BJ (cell line): ENCODE data around the gene TH. TPM values are rescaled to one million over a fixed set of nuclear protein-coding genes. Genes with fewer than 3 reads are reported as not detected.

Experiments used
- CTCF ChIA-PET: fragments of 350-600 bp; formaldehyde crosslinking; extraction: SDS; loops from one replicate; lab custom pipeline; 2021; ENCODE audit warnings: antibody characterized with exemption, inconsistent platforms; lab: Yijun Ruan, JAX
- POLR2A ChIA-PET: fragments of 300-600 bp; sonication (Branson Sonifier 250); formaldehyde crosslinking; extraction: SDS; loops from one replicate; lab custom pipeline; 2021; ENCODE audit warnings: antibody characterized with exemption; lab: Charles Lee
- DNase-seq: peaks from one replicate; pipeline ENCODE4 v3.0.0-alpha.2; 2011; ENCODE audit warnings: low read depth
- H3K27me3 ChIP-seq: 2 replicates; pipeline ENCODE4 v1.6.0; 2011; ENCODE audit warnings: low read length; ENCODE audit not compliant: control insufficient read depth, insufficient read depth
- H3K36me3 ChIP-seq: 2 replicates; pipeline ENCODE4 v1.5.1; 2011; ENCODE audit warnings: low read length; ENCODE audit not compliant: control insufficient read depth, insufficient read depth
- H3K4me3 ChIP-seq: 2 replicates; pipeline ENCODE4 v1.5.1; 2011; ENCODE audit warnings: low read depth, mild to moderate bottlenecking, control low read depth, low read length
- polyA minus RNA-seq: library from RNA; depleted of rRNA, polyadenylated mRNA; stranded (reverse); fragments of >200 nt; gene quantifications from 2 replicates; pipeline ENCODE4 v1.2.3, GENCODE V29; 2011; rRNA and poly(A)+ RNA removed
- polyA plus RNA-seq: library from polyadenylated mRNA; depleted of rRNA; stranded (reverse); fragments of >200 nt; gene quantifications from 2 replicates; pipeline ENCODE4 v1.2.3, GENCODE V29; 2011; rRNA removed
- TF ChIP-seq, protein P1 (sequence below): IDR thresholded peaks from 2 replicates; pipeline ENCODE4 v1.5.1; 2011; ENCODE audit warnings: low read depth, mild to moderate bottlenecking, control low read depth, inconsistent platforms, low read length, moderate library complexity; ENCODE audit not compliant: insufficient read depth

TH gene
- polyA plus RNA-seq (not detected in 2 replicates), polyA minus RNA-seq (not detected in 2 replicates)

DNA sequence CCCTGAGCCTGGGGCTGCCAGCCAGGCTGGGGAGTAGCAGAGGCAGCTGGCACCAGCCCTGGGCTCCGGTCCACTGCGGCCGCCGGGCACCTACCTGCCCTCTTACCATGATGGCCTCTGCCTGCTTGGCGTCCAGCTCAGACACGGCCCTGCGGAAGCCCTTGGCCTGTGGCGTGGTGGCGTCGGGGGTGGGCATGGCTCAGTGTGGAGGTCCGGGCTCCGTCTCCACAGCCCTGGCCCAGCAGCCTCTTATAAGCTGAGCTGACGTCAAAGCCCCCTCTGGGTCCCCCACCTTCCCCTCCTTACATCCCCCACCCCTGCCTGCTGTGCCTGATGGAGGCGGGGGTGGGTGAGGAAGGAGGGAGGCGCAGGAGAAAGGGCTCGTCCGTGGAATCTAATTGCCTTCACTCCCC, at the start of gene TH:
TSS of gene TH (minus strand) at position 225 of the 413 bp plus-strand sequence. CDS start at position 196, 29 bp downstream.
- ChIA-PET POLR2A (interaction anchor here (0.6 kb wide), 1 partner anchor 135 kb away, joined by 16 read pairs; no protein-coding TSS in a partner anchor), CTCF (interaction anchor here (0.6 to 1.8 kb wide), 5 partner anchors 16 to 720 kb away, joined by 3 to 5 read pairs (median 3); no protein-coding TSS in a partner anchor)
- no peaks in the 10 kb centered on the region for H3K27me3 ChIP-seq
- H3K36me3 ChIP-seq: no peaks in the 10 kb centered on the region
- no peak within 1 kb of the TSS for H3K4me3 ChIP-seq
- TF ChIP-seq, protein P1, sequence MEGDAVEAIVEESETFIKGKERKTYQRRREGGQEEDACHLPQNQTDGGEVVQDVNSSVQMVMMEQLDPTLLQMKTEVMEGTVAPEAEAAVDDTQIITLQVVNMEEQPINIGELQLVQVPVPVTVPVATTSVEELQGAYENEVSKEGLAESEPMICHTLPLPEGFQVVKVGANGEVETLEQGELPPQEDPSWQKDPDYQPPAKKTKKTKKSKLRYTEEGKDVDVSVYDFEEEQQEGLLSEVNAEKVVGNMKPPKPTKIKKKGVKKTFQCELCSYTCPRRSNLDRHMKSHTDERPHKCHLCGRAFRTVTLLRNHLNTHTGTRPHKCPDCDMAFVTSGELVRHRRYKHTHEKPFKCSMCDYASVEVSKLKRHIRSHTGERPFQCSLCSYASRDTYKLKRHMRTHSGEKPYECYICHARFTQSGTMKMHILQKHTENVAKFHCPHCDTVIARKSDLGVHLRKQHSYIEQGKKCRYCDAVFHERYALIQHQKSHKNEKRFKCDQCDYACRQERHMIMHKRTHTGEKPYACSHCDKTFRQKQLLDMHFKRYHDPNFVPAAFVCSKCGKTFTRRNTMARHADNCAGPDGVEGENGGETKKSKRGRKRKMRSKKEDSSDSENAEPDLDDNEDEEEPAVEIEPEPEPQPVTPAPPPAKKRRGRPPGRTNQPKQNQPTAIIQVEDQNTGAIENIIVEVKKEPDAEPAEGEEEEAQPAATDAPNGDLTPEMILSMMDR: no peak
- DNase-seq: no peak

DNA sequence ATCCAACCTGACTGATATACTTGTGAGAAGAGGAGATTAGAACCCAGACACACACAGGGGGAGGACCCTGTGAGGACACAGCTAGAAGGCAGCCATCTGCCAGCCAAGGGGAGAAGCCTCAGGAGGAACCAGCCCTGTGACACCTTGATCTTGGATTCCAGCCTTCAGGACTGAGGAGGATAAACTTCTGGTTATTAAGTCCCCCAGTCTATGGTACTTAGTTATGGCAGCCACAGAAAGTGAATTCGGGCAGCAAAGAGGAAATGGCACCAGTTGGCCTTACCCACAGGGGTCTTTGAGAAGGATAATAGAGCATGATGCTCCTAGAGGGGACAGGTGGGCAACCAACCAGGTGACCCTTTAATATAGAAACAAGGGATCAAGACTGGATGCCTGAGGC, 49.4 kb upstream of the TH start:
- H3K4me3 ChIP-seq: no peak overlapping the region
- no peak for DNase-seq
- TF ChIP-seq, protein P1: no peak
- ChIA-PET CTCF (no interaction called here), POLR2A (no interaction called here)
- H3K36me3 ChIP-seq: no peaks in the 10 kb centered on the region
- H3K27me3 ChIP-seq: peaks cover 1% of the 10 kb centered on the region

DNA sequence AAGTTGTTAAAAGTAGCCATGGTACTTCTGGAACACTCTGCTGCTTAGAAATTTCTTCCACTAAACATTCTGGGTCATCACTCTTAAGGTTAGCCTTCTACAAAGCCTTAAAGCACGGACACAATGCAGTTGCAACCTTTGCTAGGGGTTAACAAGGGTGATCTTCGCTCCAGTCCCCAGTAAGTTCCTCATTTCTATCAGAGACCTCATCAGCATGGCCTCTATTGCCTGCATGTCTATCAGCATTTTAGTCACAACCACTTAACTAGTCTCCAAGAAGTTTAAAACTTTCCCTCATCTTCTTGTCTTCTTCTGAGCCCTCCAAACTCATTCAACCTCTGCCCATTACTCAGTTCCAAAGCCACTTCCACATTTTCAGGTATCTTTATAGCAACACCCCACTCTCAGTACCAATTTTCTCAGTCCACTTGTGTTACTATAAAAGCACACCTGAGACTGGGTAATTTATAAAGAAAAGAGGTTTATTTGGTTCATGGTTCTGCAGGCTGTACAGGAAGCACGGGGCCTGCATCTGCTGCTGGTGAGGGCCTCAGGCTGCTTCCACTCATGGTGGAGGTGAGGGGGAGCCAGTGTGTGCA, 48.7 kb upstream of the TH start:
- H3K4me3 ChIP-seq: no peak overlapping the region
- H3K36me3 ChIP-seq: no peaks in the 10 kb centered on the region
- TF ChIP-seq, protein P1: no peak
- peaks cover 1% of the 10 kb centered on the region for H3K27me3 ChIP-seq
- CTCF ChIA-PET: no interaction called here
- no peak for DNase-seq
- POLR2A ChIA-PET: no interaction called here

DNA sequence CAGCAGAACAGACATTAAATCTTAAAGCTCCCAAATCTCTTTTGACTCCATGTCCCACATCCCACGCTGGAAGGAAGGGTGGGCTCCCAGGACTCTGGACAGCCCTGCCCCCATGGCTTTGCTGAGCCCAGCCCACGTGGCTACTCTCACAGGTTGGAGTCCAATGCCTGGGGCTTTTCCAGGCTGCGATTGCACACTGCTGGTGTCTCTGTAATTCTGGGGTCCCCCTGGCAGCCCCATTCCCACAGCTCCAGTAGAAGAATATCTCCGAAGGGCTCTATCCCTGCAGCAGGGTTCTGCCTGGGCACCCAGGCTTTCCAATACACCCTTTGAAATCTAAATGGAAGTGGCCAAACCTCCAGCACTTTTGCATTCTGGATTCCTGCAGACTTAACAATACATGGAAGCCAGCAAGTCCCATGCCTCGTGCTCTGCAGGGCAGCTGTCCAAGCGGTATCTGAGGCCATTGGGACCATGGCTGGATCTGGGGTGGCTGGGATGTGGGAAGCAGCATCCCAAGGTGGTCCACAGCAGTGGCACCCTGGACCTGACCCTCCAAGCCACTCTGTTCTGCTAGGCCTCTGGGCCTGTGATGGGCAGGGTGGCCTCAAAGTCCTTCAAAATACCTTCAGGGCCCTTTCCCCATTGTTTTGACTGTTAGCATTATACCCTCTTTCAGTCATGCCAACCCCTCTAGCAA, 47.9 kb upstream of the TH start:
- H3K36me3 ChIP-seq: no peaks in the 10 kb centered on the region
- ChIA-PET POLR2A (no interaction called here), CTCF (interaction anchor here (1.6 kb wide), 1 partner anchor 24 kb away, joined by 4 read pairs; no protein-coding TSS in a partner anchor)
- TF ChIP-seq, protein P1: no peak
- no peak for DNase-seq
- peaks cover 1% of the 10 kb centered on the region for H3K27me3 ChIP-seq
- no peak overlapping the region for H3K4me3 ChIP-seq

DNA sequence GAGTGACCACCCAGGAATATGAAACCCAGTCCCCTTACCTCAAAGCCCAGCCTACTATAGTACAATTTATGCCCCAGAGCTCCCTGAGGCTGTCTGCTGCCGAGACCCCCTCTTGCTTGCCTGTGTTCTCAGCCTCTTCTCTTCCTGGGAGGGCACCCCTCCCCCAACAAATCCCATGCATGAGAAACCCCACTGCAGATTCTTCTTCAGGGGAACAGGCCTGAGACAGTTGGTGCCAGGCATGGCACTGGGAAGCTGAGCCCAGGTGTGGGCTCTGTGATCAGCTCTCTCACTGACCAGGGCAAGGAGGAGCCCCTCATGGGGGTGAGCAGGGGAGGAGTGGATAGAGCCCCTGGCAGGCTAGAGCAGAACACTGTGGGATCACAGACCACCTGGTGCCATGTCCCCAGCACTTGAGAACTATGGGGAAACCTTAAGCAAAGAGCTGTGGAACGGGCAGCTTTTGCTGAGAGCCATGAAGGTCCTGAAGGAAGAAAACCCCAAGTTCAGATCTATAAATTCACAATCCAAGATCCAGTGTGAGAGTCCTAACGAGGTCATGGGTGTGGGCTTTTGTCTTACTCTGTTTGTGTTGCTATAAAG, 46.5 kb upstream of the TH start:
- Histone ChIP-seq H3K4me3 (no peak overlapping the region), H3K27me3 (peaks cover 4% of the 10 kb centered on the region), H3K36me3 (no peaks in the 10 kb centered on the region)
- ChIA-PET CTCF (interaction anchor here (0.6 to 1.6 kb wide), 2 partner anchors 23 to 898 kb away, joined by 4 read pairs; no protein-coding TSS in a partner anchor), POLR2A (no interaction called here)
- TF ChIP-seq, protein P1: no peak
- DNase-seq: no peak
